HG02938 (cell line): ENCODE results near the gene GPALPP1.
"Not testable (repeated sequence)": the region's sequence is repeated elsewhere in the genome, so short reads cannot be mapped to it uniquely, and the experiment has no call there.

ENCODE experiments used
- ATAC-seq: cut with Tn5 transposase; IDR thresholded peaks from one replicate; pipeline ENCODE4 v1.9.1; 2021; ENCODE audit warnings: mild to moderate bottlenecking, moderate library complexity; ENCODE audit not compliant: unreplicated experiment

Gene GPALPP1

DNA sequence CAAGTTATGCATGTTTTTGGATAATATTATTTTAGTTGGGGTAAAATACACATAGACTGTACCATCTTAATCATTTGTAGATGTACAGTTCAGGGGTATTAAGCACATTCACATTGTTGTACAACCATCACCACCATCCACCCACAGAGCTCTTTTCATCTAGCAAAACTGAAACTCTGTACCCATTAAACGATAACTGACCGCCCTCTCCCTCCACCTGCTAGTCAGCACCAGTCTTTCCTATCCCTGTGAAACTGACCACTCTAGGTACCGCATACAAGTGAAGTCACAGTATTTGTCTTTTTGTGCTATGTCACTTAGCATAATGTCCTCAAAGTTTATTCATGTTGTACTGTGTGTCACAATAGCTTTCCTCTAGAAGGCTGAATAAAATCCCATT, 70.7 kb downstream of the GPALPP1 start:
- no peak for ATAC-seq

DNA sequence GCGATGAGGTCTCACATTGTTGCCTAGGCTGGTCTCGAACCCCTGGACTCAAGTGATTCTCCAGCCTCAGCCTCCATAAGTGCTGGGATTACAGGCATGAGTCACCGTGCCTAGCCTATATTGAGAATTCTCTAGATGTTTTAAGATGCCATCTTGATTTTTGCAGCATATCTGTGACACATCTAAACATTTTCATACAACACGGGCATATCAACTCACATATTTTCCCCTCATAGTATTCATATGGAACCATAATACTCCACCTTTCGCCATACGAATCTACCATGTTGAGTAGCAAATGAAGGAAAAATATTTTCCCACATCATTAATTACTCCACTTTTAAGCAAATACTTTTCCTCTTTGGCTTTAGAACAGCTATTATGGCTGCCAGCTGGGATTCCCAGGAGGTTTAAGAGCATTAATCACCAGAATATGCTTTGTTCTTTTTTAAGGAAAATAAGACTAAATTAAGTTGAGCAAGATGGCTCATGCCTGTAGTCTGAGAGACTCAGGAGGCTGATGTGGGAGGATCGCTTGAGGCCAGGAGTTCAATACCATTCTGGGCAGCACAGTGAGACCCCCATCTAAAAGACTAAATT, 74.0 kb downstream of the GPALPP1 start:
- ATAC-seq, result no peak

DNA sequence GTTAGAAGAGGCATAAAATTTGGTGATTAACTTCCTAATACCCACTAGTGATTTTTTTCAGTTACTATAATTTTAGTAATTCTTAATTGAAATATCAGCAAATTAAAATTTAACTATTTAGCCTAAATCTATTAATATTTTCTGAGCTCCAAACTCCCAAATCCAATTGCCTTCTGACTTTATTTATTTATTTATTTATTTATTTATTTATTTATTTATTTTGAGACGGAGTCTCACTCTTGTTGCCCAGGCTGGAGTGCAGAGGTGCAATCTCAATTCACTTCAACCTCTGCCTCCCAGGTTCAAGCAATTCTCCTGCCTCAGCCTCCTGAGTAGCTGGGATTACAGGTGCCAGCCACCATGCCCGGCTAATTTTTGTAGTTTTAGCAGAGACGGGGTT, 74.6 kb downstream of the GPALPP1 start:
- not testable (repeated sequence) for ATAC-seq

DNA sequence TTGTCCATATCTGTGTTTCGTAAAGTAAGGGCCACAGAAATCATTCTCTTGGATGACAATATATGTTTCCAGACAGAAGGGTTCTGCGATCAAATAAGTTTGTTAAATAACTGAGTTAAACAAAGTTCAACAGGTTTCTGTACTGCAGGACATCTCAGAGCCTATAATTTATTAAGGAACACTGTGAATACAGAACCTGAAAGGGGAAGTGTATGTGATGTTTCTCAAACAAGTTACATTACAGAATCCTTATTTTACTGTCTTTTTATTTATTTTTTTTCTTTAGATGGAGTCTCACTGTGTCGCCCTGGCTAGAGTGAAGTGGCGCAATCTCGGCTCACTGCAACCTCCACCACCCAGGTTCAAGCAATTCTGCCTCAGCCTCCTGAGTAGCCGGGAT, 75.6 kb downstream of the GPALPP1 start:
- ATAC-seq, result no peak

DNA sequence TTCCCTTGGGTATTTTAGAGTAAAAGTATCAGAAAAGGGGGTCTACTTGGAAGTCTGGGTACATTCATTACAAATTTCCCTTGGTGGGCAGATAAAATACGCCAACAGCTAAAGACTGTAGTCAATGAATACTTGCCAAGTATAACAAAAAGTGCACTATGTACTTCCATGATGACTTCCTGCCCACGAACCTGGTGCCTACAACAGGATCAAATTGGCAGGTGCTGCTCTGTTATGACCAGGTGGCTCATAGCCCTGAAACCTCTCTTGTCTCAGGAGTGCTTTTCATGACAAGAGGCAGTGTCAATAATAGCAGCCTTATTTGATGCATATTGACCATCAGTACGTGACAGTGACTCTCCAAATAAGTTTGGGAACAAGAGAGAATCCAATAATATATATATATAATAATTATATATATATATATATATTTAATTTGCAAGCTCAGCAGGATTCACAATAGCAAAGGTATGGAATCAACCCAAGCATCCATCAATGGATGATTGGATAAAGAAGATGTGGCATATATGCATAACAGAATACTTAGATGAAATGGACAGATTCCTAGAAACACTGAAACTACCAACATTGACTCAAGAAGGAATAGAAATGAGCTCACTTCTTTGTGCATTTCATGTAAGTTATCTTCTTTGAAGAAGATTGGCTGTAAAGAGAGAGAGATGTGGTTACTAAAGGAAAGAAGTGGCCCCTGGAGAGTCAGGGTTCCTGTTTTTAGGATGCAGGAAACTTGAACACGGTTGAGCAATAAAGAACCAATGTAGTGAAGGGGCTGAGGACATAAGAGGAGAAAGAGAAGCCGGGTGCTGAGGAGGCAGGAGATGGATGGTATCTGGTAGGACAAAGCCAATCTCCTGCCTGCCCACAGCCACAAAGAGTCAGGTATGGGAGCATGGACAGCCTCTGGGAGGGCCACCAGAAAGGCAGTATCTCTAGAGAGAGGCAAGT, 79.0 kb downstream of the GPALPP1 start:
- ATAC-seq, result no peak

DNA sequence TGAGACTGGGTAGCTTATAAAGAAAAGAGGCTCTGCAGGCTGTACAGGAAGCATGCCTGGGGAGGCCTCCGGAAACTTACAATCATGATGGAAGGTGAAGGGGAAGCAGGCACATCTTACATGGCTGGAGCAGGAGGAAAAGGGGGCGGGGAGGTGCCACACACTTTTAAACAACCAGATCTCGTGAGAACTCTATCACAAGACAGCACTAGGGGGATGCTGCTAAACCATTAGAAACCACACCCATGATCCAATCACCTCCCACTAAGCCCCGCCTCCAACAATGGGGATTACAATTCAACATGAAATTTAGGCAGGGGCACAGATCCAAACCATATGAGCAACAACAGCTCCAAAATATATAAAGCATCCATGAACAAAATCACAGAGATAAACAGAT, 84.5 kb downstream of the GPALPP1 start:
- no peak for ATAC-seq

DNA sequence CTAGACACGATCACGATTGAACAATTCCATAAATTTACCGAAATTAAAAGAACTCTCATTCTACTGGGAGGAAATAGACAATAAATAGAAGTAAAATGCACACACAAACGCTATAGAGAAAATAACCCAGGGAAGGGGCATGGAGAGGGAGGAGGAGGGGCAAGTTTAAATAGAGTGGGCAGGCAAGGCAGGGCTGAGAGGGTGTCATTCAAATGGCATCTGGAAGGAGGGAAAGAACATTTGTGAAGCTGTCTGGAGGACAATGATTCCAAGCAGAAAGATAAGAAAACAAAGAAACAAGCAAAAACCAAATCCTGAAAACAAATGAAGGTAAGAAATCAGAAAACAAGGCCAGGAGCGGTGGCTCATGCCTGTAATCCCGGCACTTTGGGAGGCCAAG, 85.4 kb downstream of the GPALPP1 start:
- no peak for ATAC-seq

DNA sequence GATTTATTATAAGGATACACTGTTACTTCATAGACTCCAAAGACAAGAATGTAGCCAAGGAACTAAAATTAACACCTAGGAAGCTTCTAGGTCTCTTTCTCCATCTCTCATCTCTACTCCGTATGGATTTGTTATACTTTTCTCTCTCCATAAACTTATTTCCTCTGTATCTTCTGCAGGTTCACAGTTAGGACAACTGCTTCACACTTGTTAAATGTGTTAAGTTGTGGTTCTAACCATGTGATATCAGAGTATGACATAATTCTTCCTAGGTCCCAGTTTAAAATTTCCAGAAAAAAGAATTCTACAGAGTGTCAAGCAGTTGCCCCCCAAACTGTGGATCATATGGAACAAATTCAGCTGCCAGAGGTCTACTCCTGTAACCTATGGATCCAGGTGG, 88.7 kb downstream of the GPALPP1 start:
- ATAC-seq, result no peak
